Hepatocyte (in vitro differentiated cells): ENCODE data around the gene WNT7B. TPM values are rescaled to one million over a fixed set of nuclear protein-coding genes. Genes with fewer than 3 reads are reported as not detected.

ENCODE experiments used
- DNase-seq: peaks from one replicate; pipeline ENCODE4 v3.0.0-alpha.2; 2016; ENCODE audit warnings: low spot score
- H2AFZ ChIP-seq: fragments of 200-600 bp; sonication (generic); 2 replicates; pipeline ENCODE4 v1.6.0; 2016; ENCODE audit warnings: antibody characterized with exemption, mild to moderate bottlenecking
- H3K27ac ChIP-seq: fragments of 200-600 bp; sonication (generic); 2 replicates; pipeline ENCODE4 v1.5.1; 2016; ENCODE audit warnings: mild to moderate bottlenecking
- H3K27me3 ChIP-seq: fragments of 200-600 bp; sonication (generic); 2 replicates; pipeline ENCODE4 v1.6.1; 2016
- H3K36me3 ChIP-seq: fragments of 200-600 bp; sonication (generic); replicated peaks from 2 replicates; pipeline ENCODE4 v1.5.1; 2016; ENCODE audit warnings: low read depth; ENCODE audit not compliant: insufficient read depth
- H3K4me1 ChIP-seq: fragments of 200-600 bp; sonication (generic); 2 replicates; pipeline ENCODE4 v1.5.1; 2016; ENCODE audit warnings: mild to moderate bottlenecking, moderate library complexity; ENCODE audit not compliant: insufficient read depth
- H3K4me2 ChIP-seq: fragments of 200-600 bp; sonication (generic); 2 replicates; pipeline ENCODE4 v1.6.0; 2016
- H3K4me3 ChIP-seq: fragments of 200-600 bp; sonication (generic); 2 replicates; pipeline ENCODE4 v1.5.1; 2016; ENCODE audit warnings: mild to moderate bottlenecking
- H3K79me2 ChIP-seq: fragments of 200-600 bp; sonication (generic); 2 replicates; pipeline ENCODE4 v1.6.0; 2017; ENCODE audit warnings: mild to moderate bottlenecking
- H3K9me2 ChIP-seq: fragments of 200-600 bp; sonication (generic); replicated peaks from 2 replicates; pipeline ENCODE4 v1.6.0; 2017; ENCODE audit warnings: mild to moderate bottlenecking; ENCODE audit not compliant: insufficient read depth
- H3K9me3 ChIP-seq: fragments of 200-600 bp; sonication (generic); 2 replicates; pipeline ENCODE4 v1.5.1; 2016; ENCODE audit warnings: low read depth, mild to moderate bottlenecking
- H4K20me1 ChIP-seq: fragments of 200-600 bp; sonication (generic); 2 replicates; pipeline ENCODE4 v1.6.0; 2016; ENCODE audit warnings: mild to moderate bottlenecking; ENCODE audit not compliant: insufficient read depth, poor library complexity, severe bottlenecking
- EZH2 ChIP-seq: fragments of 200-600 bp; sonication (generic); IDR thresholded peaks from 2 replicates; pipeline ENCODE4 v1.6.1; 2016; ENCODE audit warnings: antibody characterized with exemption, mild to moderate bottlenecking, borderline replicate concordance
- EZH2phosphoT487 ChIP-seq: fragments of 200-600 bp; sonication (generic); IDR thresholded peaks from one replicate; pipeline ENCODE4 v1.6.1; 2018; ENCODE audit warnings: antibody characterized with exemption, mild to moderate bottlenecking, low read depth, moderate library complexity; ENCODE audit not compliant: unreplicated experiment, severe bottlenecking
- WGBS: methylation state at CpG from one replicate; pipeline ENCODE4 v1.1.6; 2016; ENCODE audit warnings: low lambda C conversion rate; ENCODE audit errors: missing lambda C conversion rate; 5-methylcytosine and 5-hydroxymethylcytosine counted together
- polyA plus RNA-seq: library from polyadenylated mRNA; unstranded; fragments of >200 nt; fragmentation: Nextera tagmentation; extraction: Ambion mirVana; gene quantifications from 2 replicates; pipeline ENCODE4 v1.2.1, GENCODE V29; 2016
- total RNA-seq: library from RNA; depleted of rRNA; stranded (reverse); fragments of >200 nt; gene quantifications from 2 replicates; pipeline ENCODE4 v1.2.3, GENCODE V29; 2014
- TF ChIP-seq, protein P1 (sequence below): fragments of 200-600 bp; sonication (generic); IDR thresholded peaks from 2 replicates; pipeline ENCODE4 v1.5.1; 2016; ENCODE audit warnings: antibody characterized with exemption, mild to moderate bottlenecking; ENCODE audit not compliant: poor library complexity

The WNT7B gene
- total and polyA plus RNA-seq, 2 experiments from 2014 or later, result 1.9 to 2.4 TPM

DNA sequence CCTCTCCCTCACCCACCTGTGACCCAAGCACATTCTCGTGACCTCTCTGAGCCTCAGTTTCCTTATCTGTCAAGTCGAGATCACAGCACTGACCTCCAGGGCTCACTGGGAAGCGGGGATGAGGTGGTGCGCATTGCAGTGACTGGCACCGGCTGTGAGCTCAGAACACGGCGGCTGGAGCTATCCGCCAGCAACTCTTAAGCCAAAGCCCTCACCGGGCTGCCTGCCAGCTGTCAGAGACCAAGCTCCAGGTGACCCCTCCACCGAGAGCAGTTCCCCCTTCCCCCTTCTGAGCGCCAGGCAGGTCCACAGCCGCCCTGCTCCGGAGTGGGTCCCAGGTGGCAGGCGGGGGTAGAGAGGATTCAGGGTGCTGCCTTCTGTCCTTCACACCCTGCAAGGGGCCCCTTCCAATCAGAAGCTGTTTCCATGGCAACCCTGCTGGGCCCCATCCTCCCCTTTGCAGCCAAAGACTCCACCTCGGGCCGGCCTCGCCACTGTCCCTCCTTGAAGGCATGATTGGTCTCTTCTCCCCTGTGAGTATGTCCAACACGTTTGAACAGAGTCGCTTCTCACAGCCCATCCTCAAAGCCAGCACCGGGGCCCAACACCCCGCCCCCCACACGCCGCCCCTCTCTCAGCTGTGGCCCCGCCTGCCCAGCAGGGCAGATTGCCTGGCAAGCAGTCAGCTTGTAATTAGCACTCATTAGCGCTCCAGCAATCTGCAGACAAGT lies 98.7 kb downstream of the WNT7B start:
- Histone ChIP-seq H3K9me3 (peaks cover 5% of the 10 kb centered on the region), H3K4me3 (no peak overlapping the region), H3K9me2 (no peaks in the 10 kb centered on the region), H2AFZ (no peak overlapping the region), H3K27ac (no peak overlapping the region), H3K36me3 (no peaks in the 10 kb centered on the region), H3K79me2 (no peaks in the 10 kb centered on the region), H3K27me3 (peaks cover 15% of the 10 kb centered on the region), H3K4me1 (no peaks in the 10 kb centered on the region), H3K4me2 (no peak overlapping the region), H4K20me1 (no peaks in the 10 kb centered on the region)
- no peak for DNase-seq
- WGBS, result 43% methylated on average over 22 of the region's 25 CpGs
- TF ChIP-seq, protein P1, sequence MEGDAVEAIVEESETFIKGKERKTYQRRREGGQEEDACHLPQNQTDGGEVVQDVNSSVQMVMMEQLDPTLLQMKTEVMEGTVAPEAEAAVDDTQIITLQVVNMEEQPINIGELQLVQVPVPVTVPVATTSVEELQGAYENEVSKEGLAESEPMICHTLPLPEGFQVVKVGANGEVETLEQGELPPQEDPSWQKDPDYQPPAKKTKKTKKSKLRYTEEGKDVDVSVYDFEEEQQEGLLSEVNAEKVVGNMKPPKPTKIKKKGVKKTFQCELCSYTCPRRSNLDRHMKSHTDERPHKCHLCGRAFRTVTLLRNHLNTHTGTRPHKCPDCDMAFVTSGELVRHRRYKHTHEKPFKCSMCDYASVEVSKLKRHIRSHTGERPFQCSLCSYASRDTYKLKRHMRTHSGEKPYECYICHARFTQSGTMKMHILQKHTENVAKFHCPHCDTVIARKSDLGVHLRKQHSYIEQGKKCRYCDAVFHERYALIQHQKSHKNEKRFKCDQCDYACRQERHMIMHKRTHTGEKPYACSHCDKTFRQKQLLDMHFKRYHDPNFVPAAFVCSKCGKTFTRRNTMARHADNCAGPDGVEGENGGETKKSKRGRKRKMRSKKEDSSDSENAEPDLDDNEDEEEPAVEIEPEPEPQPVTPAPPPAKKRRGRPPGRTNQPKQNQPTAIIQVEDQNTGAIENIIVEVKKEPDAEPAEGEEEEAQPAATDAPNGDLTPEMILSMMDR, result no peak
- TF ChIP-seq EZH2phosphoT487, result no peak
- TF ChIP-seq EZH2, result no peak

DNA sequence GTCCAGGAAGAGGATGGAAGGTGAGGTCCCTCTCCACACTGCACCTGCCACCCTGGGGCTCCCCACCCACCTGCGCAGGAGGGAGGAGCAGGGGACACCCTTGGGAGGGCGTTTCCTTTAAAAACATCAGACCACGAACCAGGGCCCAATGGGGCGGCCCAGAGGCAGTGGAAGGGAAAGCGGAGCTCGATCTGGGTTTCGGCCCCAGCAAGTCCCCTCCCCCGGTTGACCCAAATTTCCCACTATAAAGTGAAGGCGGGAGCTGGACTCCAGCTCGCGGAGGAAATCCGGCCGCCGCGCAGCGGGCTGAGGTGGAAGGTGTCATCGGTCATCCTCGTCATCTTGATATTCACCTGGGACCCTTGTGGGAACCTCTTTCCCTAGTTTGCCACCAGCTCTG lies 99.3 kb downstream of the WNT7B start:
- WGBS, result 93% methylated on average over 18 of the region's 18 CpGs
- TF ChIP-seq, protein P1, result no peak
- TF ChIP-seq EZH2 (no peak), EZH2phosphoT487 (no peak)
- H3K36me3 ChIP-seq, result no peaks in the 10 kb centered on the region

DNA sequence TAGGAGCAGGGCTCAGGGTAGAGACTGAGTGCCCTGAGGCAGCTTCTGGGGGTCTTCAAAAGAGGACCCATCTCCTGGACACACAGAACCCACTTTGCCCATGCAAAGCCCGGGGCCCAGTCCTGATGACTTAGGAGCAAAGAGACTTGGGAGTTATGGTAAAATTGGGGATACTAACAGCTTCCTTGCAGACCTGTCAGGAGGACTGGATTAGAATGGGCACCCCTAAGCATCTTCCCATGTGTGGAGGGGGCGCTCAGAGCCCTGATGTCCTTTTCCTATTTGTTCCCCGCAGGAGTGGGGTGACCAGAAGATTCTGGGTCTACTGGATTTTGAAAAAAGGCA lies 100.0 kb downstream of the WNT7B start:
- H3K27me3 ChIP-seq, result peaks cover 15% of the 10 kb centered on the region
- H3K27ac ChIP-seq, result no peak overlapping the region
- DNase-seq, result no peak
- WGBS, result 88% methylated on average over 3 of the region's 3 CpGs
- no peaks in the 10 kb centered on the region for H3K4me1 ChIP-seq
- H3K4me3 ChIP-seq, result no peak overlapping the region
- H2AFZ ChIP-seq, result no peak overlapping the region
- no peak overlapping the region for H3K4me2 ChIP-seq
- no peaks in the 10 kb centered on the region for H4K20me1 ChIP-seq
- no peaks in the 10 kb centered on the region for H3K36me3 ChIP-seq
- H3K79me2 ChIP-seq, result no peaks in the 10 kb centered on the region
- H3K9me3 ChIP-seq, result peaks cover 7% of the 10 kb centered on the region
- no peak for TF ChIP-seq EZH2phosphoT487
- TF ChIP-seq, protein P1, result no peak
- TF ChIP-seq EZH2, result no peak
- H3K9me2 ChIP-seq, result no peaks in the 10 kb centered on the region

More for the DNA sequence above, 99.3 kb downstream of the WNT7B start:
- H3K27me3 ChIP-seq, result peaks cover 15% of the 10 kb centered on the region
- H2AFZ ChIP-seq, result no peak overlapping the region
- no peaks in the 10 kb centered on the region for H3K4me1 ChIP-seq
- H3K79me2 ChIP-seq, result no peaks in the 10 kb centered on the region
- H3K4me2 ChIP-seq, result no peak overlapping the region
- H3K27ac ChIP-seq, result no peak overlapping the region
- peaks cover 7% of the 10 kb centered on the region for H3K9me3 ChIP-seq
- no peaks in the 10 kb centered on the region for H3K9me2 ChIP-seq
- DNase-seq, result no peak
- no peak overlapping the region for H3K4me3 ChIP-seq
- H4K20me1 ChIP-seq, result no peaks in the 10 kb centered on the region
